WTC11 (cell line): ENCODE measurements around the gene ZFYVE28. TPM values are rescaled to one million over a fixed set of nuclear protein-coding genes. Genes with fewer than 3 reads are reported as not detected.

Experiments used
- ATAC-seq: fragments of 200-7000 bp; cut with Tn5 transposase; 2 replicates; pipeline ENCODE4 v1.10.0; 2021; ENCODE audit warnings: mild to moderate bottlenecking, moderate library complexity
- CTCF ChIA-PET: fragments of 300-600 bp; sonication (Branson Sonifier 250); formaldehyde crosslinking; loops from one replicate; lab custom pipeline; 2021; ENCODE audit warnings: antibody characterized with exemption; lab: Charles Lee
- POLR2A ChIA-PET: fragments of 350-600 bp; sonication (Branson Sonifier 250); formaldehyde crosslinking; loops from one replicate; lab custom pipeline; 2021; ENCODE audit warnings: antibody characterized with exemption; lab: Charles Lee
- DNase-seq: peaks from one replicate; pipeline ENCODE4 v3.0.0; 2021; ENCODE audit warnings: low spot score
- H3K27ac Mint-ChIP-seq: 2 replicates; pipeline ENCODE4 v1.8.0; 2021; ENCODE audit warnings: mixed read lengths
- H3K27me3 Mint-ChIP-seq: 2 replicates; pipeline ENCODE4 v1.8.0; 2021; ENCODE audit warnings: low read depth, mild to moderate bottlenecking, moderate library complexity, mixed read lengths
- H3K36me3 Mint-ChIP-seq: 2 replicates; pipeline ENCODE4 v1.8.0; 2021; ENCODE audit warnings: mixed read lengths
- H3K4me1 Mint-ChIP-seq: 2 replicates; pipeline ENCODE4 v1.8.0; 2022; ENCODE audit warnings: mixed read lengths
- H3K4me3 Mint-ChIP-seq: 2 replicates; pipeline ENCODE4 v1.8.0; 2021; ENCODE audit warnings: mild to moderate bottlenecking, moderate library complexity, mixed read lengths
- H3K9me3 Mint-ChIP-seq: 2 replicates; pipeline ENCODE4 v1.8.0; 2021; ENCODE audit warnings: mixed read lengths
- AFF4 ChIP-seq: sonication (generic); formaldehyde crosslinking; IDR thresholded peaks from 2 replicates; pipeline ENCODE4 v1.8.1; 2023; ENCODE audit warnings: mild to moderate bottlenecking, missing genetic modification reagents, borderline replicate concordance
- ATF3 ChIP-seq: sonication (generic); formaldehyde crosslinking; conservative IDR thresholded peaks from 2 replicates; pipeline ENCODE4 v1.8.1; 2022; ENCODE audit warnings: mild to moderate bottlenecking, missing genetic modification reagents
- CREM ChIP-seq: sonication (generic); formaldehyde crosslinking; IDR thresholded peaks from 2 replicates; pipeline ENCODE4 v1.8.1; 2022; ENCODE audit warnings: mild to moderate bottlenecking, missing genetic modification reagents, moderate library complexity
- ETV6 ChIP-seq: sonication (generic); formaldehyde crosslinking; IDR thresholded peaks from 2 replicates; pipeline ENCODE4 v1.8.1; 2022; ENCODE audit warnings: mild to moderate bottlenecking, missing genetic modification reagents
- FOXP1 ChIP-seq: sonication (generic); formaldehyde crosslinking; IDR thresholded peaks from 2 replicates; pipeline ENCODE4 v1.8.0; 2022; ENCODE audit warnings: missing genetic modification reagents, mild to moderate bottlenecking, moderate library complexity, borderline replicate concordance
- GTF2I ChIP-seq: fragments of 250-450 bp; sonication (Bioruptor Pico); conservative IDR thresholded peaks from 2 replicates; pipeline ENCODE4 v1.4.0; 2021; ENCODE audit warnings: mild to moderate bottlenecking
- HMGXB4 ChIP-seq: sonication (generic); formaldehyde crosslinking; IDR thresholded peaks from 2 replicates; pipeline ENCODE4 v1.8.1; 2023; ENCODE audit warnings: mild to moderate bottlenecking, moderate library complexity, missing genetic modification reagents
- OVOL2 ChIP-seq: fragments of 250-450 bp; sonication (Bioruptor Pico); IDR thresholded peaks from 2 replicates; pipeline ENCODE4 v1.9.0; 2021; ENCODE audit warnings: mild to moderate bottlenecking, borderline replicate concordance
- PRDM15 ChIP-seq: sonication (generic); formaldehyde crosslinking; IDR thresholded peaks from 2 replicates; pipeline ENCODE4 v1.8.0; 2022; ENCODE audit warnings: missing genetic modification reagents
- RORB ChIP-seq: fragments of 250-450 bp; sonication (Bioruptor Pico); IDR thresholded peaks from 2 replicates; pipeline ENCODE4 v1.9.0; 2021; ENCODE audit warnings: mild to moderate bottlenecking
- SMAD3 ChIP-seq: sonication (generic); formaldehyde crosslinking; IDR thresholded peaks from 2 replicates; pipeline ENCODE4 v1.8.0; 2022; ENCODE audit warnings: missing genetic modification reagents, mild to moderate bottlenecking, borderline replicate concordance
- SOX15 ChIP-seq: fragments of 250-450 bp; sonication (Bioruptor Pico); IDR thresholded peaks from 2 replicates; pipeline ENCODE4 v1.9.0; 2021; ENCODE audit warnings: mild to moderate bottlenecking
- TCF7 ChIP-seq: sonication (generic); formaldehyde crosslinking; IDR thresholded peaks from 2 replicates; pipeline ENCODE4 v1.8.0; 2022; ENCODE audit warnings: mild to moderate bottlenecking, low read depth, missing genetic modification reagents, moderate library complexity
- ZNF219 ChIP-seq: sonication (generic); formaldehyde crosslinking; IDR thresholded peaks from 2 replicates; pipeline ENCODE4 v1.8.0; 2023; ENCODE audit warnings: missing genetic modification reagents, mild to moderate bottlenecking, borderline replicate concordance
- ZNF232 ChIP-seq: sonication (generic); formaldehyde crosslinking; IDR thresholded peaks from 2 replicates; pipeline ENCODE4 v1.8.0; 2022; ENCODE audit warnings: mild to moderate bottlenecking, missing genetic modification reagents
- ZNF263 ChIP-seq: sonication (generic); formaldehyde crosslinking; IDR thresholded peaks from 2 replicates; pipeline ENCODE4 v1.8.1; 2022; ENCODE audit warnings: low read depth, mild to moderate bottlenecking, moderate library complexity, missing genetic modification reagents
- ZNF512 ChIP-seq: sonication (generic); formaldehyde crosslinking; IDR thresholded peaks from 2 replicates; pipeline ENCODE4 v1.8.1; 2022; ENCODE audit warnings: missing genetic modification reagents, borderline replicate concordance
- total RNA-seq: library from RNA; stranded (reverse); gene quantifications from 3 replicates; pipeline ENCODE4 v1.2.3, GENCODE V29; 2021

Gene ZFYVE28
- total RNA-seq, 1 experiment from 2014 or later, result 7.8 TPM

- CTCF ChIA-PET, result interaction anchor here (0.8 to 3.5 kb wide), 13 partner anchors 8 to 182 kb away, joined by 3 to 24 read pairs (median 7); partner anchors contain the start of genes CFAP99, HAUS3, POLN and ZFYVE28
- DNase-seq (no peak), ATAC-seq (no peak)
- Mint-ChIP-seq H3K4me1 (peaks cover 26% of the 10 kb centered on the region), H3K27me3 (peaks cover 9% of the 10 kb centered on the region), H3K36me3 (no peaks in the 10 kb centered on the region), H3K9me3 (peaks cover 4% of the 10 kb centered on the region; the same call in 1 of the 2 replicates), H3K4me3 (peak overlapping the region; percentile 67), H3K27ac (0 out of 2 replicates have a peak overlapping the region, but pooled peaks have one; percentile 23)
- no peak for TF ChIP-seq ETV6 (CRISPR knock-in tag)
- TF ChIP-seq AFF4 (CRISPR knock-in tag), result no peak
- no peak for TF ChIP-seq ZNF512 (CRISPR knock-in tag)
- TF ChIP-seq ZNF232, result 0 out of 2 replicates have a peak, but pooled peaks have one; percentile 37
- no peak for TF ChIP-seq ZNF219 (CRISPR knock-in tag)
- POLR2A ChIA-PET, result interaction anchor here (0.8 to 2.4 kb wide), 5 partner anchors 8 to 67 kb away, joined by 3 to 6 read pairs (median 3); partner anchors contain the start of gene RNF4
These were observed 16.8 kb downstream of the ZFYVE28 start for GRCh38 chr4:2401610-2401983.

- H3K27ac Mint-ChIP-seq, result no peak overlapping the region
- H3K4me3 Mint-ChIP-seq, result no peak overlapping the region
- TF ChIP-seq SMAD3 (CRISPR knock-in tag) (no peak), HMGXB4 (no peak), TCF7 (CRISPR knock-in tag) (no peak), SOX15 (no peak), CREM (CRISPR knock-in tag) (no peak), FOXP1 (CRISPR knock-in tag) (no peak), ATF3 (CRISPR knock-in tag) (no peak), OVOL2 (CRISPR knock-in tag) (no peak), RORB (CRISPR knock-in tag) (no peak), ZNF263 (no peak), GTF2I (CRISPR knock-in tag) (no peak), PRDM15 (CRISPR knock-in tag) (no peak), AFF4 (CRISPR knock-in tag) (no peak)
- ATAC-seq, result no peak
- CTCF ChIA-PET, result interaction anchor here (0.6 to 3.5 kb wide), 9 partner anchors 8 to 181 kb away, joined by 3 to 24 read pairs (median 11); no protein-coding TSS in a partner anchor
- POLR2A ChIA-PET, result interaction anchor here (0.8 to 2.4 kb wide), 3 partner anchors 12 to 41 kb away, joined by 3 to 6 read pairs (median 4); no protein-coding TSS in a partner anchor
- H3K27me3 Mint-ChIP-seq, result peaks cover 9% of the 10 kb centered on the region
- H3K4me1 Mint-ChIP-seq, result peaks cover 24% of the 10 kb centered on the region
- no peaks in the 10 kb centered on the region for H3K36me3 Mint-ChIP-seq
- DNase-seq, result no peak
- H3K9me3 Mint-ChIP-seq, result peaks cover 4% of the 10 kb centered on the region; the same call in 1 of the 2 replicates
These were observed 17.4 kb downstream of the ZFYVE28 start for GRCh38 chr4:2400841-2401609.
